ENCODE measurements around the gene RNF121.
A peak's percentile ranks its signal among the peaks of the same experiment; 100 is the strongest.

Gene RNF121

GRCh38 chr11:72012091-72012630 lies 83.3 kb downstream of the RNF121 start:
- H3K4me1 ChIP-seq (ENCODE audit: control insufficient read depth in 5 of 5, insufficient read depth in 5 of 5, low read length in 5 of 5): peaks cover 10 to 31% (median 22%) of the 10 kb centered on the region in 5 donors
- no peaks in the 10 kb centered on the region for H3K9me3 ChIP-seq (ENCODE audit: control insufficient read depth in 5 of 5, low read length in 5 of 5)
- H3K27me3 ChIP-seq (ENCODE audit: control insufficient read depth in 5 of 5, insufficient read depth in 4 of 5, low read length in 5 of 5): no peaks in the 10 kb centered on the region
- H3K36me3 ChIP-seq (ENCODE audit: control insufficient read depth in 5 of 5, insufficient read depth in 5 of 5, low read length in 5 of 5): peaks cover 13 to 100% (median 99%) of the 10 kb centered on the region in 5 donors
- H3K9ac ChIP-seq (ENCODE audit: low read length in 5 of 5): no peak overlapping the region
- H3K4me3 ChIP-seq (ENCODE audit: low read depth in 1 of 5, low read length in 5 of 5): no peak overlapping the region
- H3K27ac ChIP-seq (ENCODE audit: low read depth, low read length): no peak overlapping the region

- Histone ChIP-seq H3K9me3 (ENCODE audit: control insufficient read depth in 5 of 5, low read length in 5 of 5) (no peaks in the 10 kb centered on the region), H3K9ac (ENCODE audit: low read length in 5 of 5) (no peak overlapping the region), H3K4me1 (ENCODE audit: control insufficient read depth in 5 of 5, insufficient read depth in 5 of 5, low read length in 5 of 5) (peaks cover 10 to 31% (median 22%) of the 10 kb centered on the region in 5 donors), H3K27ac (ENCODE audit: low read depth, low read length) (no peak overlapping the region), H3K36me3 (ENCODE audit: control insufficient read depth in 5 of 5, insufficient read depth in 5 of 5, low read length in 5 of 5) (peaks cover 16 to 100% (median 99%) of the 10 kb centered on the region in 5 donors), H3K27me3 (ENCODE audit: control insufficient read depth in 5 of 5, insufficient read depth in 4 of 5, low read length in 5 of 5) (no peaks in the 10 kb centered on the region), H3K4me3 (ENCODE audit: low read depth in 1 of 5, low read length in 5 of 5) (no peak overlapping the region)
Measured at GRCh38 chr11:72012897-72013721, 84.3 kb downstream of the RNF121 start.

DNA sequence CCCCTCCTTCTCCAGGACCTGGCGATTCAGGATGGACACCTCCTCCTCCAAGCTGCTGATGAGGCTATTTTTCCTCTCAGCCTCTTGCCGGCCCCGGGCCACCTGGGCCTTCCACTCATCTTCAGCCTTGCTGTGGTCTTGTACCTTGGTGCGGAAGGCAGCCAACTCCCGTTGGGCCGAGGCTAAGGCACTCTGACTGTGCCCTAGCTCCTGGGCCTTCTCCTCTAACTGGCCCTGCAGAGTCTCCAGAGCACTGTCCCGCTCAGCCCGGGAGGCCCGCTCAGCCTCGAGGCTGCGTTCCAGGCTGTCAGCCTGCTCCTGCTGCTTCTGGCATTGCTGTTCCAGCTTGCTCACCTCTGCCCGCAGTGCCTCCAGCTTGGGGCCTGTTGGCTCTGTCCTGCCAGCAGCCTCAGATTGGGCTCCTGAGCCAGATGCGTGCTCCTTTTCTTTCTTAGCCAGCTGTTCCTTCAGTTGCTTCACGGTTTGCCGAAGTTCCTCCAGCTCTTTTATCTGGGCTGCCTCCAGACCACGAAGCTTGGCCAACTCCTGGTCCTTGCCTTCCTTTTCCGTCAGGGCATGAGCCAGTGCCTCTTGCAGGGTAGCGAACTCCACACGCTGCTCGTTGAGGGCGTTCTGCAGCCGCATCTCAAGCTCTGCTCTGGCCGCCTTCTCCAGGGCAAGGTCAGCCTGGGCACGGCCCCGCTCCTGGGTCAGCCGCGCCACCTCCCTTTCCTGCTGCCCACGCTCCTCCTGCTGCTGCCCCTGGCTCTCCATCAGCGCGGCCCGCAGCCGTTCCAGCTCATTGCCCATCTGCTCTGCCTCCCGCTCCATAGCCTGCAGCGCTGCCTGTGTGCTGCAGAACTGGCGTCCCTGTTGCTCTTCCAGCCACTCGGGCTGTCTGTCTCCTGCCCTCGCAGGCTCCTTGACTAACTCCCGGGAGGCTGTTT lies 85.2 kb downstream of the RNF121 start:
- no peak overlapping the region for H3K27ac ChIP-seq (ENCODE audit: low read depth, low read length)
- no peak overlapping the region for H3K4me3 ChIP-seq (ENCODE audit: low read depth in 1 of 5, low read length in 5 of 5)
- H3K9ac ChIP-seq (ENCODE audit: low read length in 5 of 5): no peak overlapping the region
- peaks cover 16 to 100% (median 100%) of the 10 kb centered on the region in 5 donors for H3K36me3 ChIP-seq (ENCODE audit: control insufficient read depth in 5 of 5, insufficient read depth in 5 of 5, low read length in 5 of 5)
- H3K4me1 ChIP-seq (ENCODE audit: control insufficient read depth in 5 of 5, insufficient read depth in 5 of 5, low read length in 5 of 5): peaks cover 10 to 31% (median 22%) of the 10 kb centered on the region in 5 donors
- no peaks in the 10 kb centered on the region for H3K9me3 ChIP-seq (ENCODE audit: control insufficient read depth in 5 of 5, low read length in 5 of 5)
- no peaks in the 10 kb centered on the region for H3K27me3 ChIP-seq (ENCODE audit: control insufficient read depth in 5 of 5, insufficient read depth in 4 of 5, low read length in 5 of 5)

GRCh38 chr11:72014761-72015320 lies 86.0 kb downstream of the RNF121 start:
- Histone ChIP-seq H3K27ac (ENCODE audit: low read depth, low read length) (no peak overlapping the region), H3K9me3 (ENCODE audit: control insufficient read depth in 5 of 5, low read length in 5 of 5) (no peaks in the 10 kb centered on the region), H3K9ac (ENCODE audit: low read length in 5 of 5) (no peak overlapping the region), H3K4me3 (ENCODE audit: low read depth in 1 of 5, low read length in 5 of 5) (no peak overlapping the region), H3K36me3 (ENCODE audit: control insufficient read depth in 5 of 5, insufficient read depth in 5 of 5, low read length in 5 of 5) (peaks cover 18 to 100% (median 100%) of the 10 kb centered on the region in 5 donors), H3K27me3 (ENCODE audit: control insufficient read depth in 5 of 5, insufficient read depth in 4 of 5, low read length in 5 of 5) (no peaks in the 10 kb centered on the region), H3K4me1 (ENCODE audit: control insufficient read depth in 5 of 5, insufficient read depth in 5 of 5, low read length in 5 of 5) (peaks cover 10 to 31% (median 22%) of the 10 kb centered on the region in 5 donors)

- H3K9me3 ChIP-seq (ENCODE audit: control insufficient read depth in 5 of 5, low read length in 5 of 5): no peaks in the 10 kb centered on the region
- no peak overlapping the region for H3K4me3 ChIP-seq (ENCODE audit: low read depth in 1 of 5, low read length in 5 of 5)
- no peak overlapping the region for H3K27ac ChIP-seq (ENCODE audit: low read depth, low read length)
- no peak overlapping the region for H3K9ac ChIP-seq (ENCODE audit: low read length in 5 of 5)
- H3K4me1 ChIP-seq (ENCODE audit: control insufficient read depth in 5 of 5, insufficient read depth in 5 of 5, low read length in 5 of 5): peaks cover 10 to 31% (median 22%) of the 10 kb centered on the region in 5 donors
- H3K36me3 ChIP-seq (ENCODE audit: control insufficient read depth in 5 of 5, insufficient read depth in 5 of 5, low read length in 5 of 5): peaks cover 16 to 100% (median 99%) of the 10 kb centered on the region in 5 donors
- H3K27me3 ChIP-seq (ENCODE audit: control insufficient read depth in 5 of 5, insufficient read depth in 4 of 5, low read length in 5 of 5): no peaks in the 10 kb centered on the region
Measured at GRCh38 chr11:72015511-72016061, 86.7 kb downstream of the RNF121 start.

GRCh38 chr11:72018171-72018570 lies 89.3 kb downstream of the RNF121 start:
- H3K36me3 ChIP-seq (ENCODE audit: control insufficient read depth in 5 of 5, insufficient read depth in 5 of 5, low read length in 5 of 5): peaks cover 20 to 100% (median 98%) of the 10 kb centered on the region in 5 donors
- no peaks in the 10 kb centered on the region for H3K27me3 ChIP-seq (ENCODE audit: control insufficient read depth in 5 of 5, insufficient read depth in 4 of 5, low read length in 5 of 5)
- no peak overlapping the region for H3K9ac ChIP-seq (ENCODE audit: low read length in 5 of 5)
- H3K9me3 ChIP-seq (ENCODE audit: control insufficient read depth in 5 of 5, low read length in 5 of 5): no peaks in the 10 kb centered on the region
- no peak overlapping the region for H3K4me3 ChIP-seq (ENCODE audit: low read depth in 1 of 5, low read length in 5 of 5)
- H3K27ac ChIP-seq (ENCODE audit: low read depth, low read length): no peak overlapping the region
- peaks cover 8 to 18% (median 17%) of the 10 kb centered on the region in 5 donors for H3K4me1 ChIP-seq (ENCODE audit: control insufficient read depth in 5 of 5, insufficient read depth in 5 of 5, low read length in 5 of 5)

DNA sequence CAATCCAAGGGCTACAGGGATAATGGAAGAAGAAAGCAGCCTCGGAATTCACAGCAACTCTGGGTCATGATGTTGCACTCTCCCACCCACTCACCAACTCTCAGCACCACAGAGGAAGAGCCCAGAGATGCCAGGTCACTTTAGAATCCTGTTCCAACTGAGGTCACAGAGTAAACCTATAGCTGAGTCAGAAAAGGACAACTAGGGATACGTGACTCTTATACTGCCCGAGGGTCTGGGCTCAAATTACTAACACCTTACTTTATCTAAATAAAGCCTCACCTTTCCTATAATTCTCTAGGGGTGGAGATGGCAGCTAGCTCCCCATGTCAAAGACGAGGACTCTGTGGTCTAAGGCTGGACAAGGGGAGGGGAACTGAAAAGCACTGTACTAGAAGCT lies 94.5 kb downstream of the RNF121 start:
- no peak overlapping the region for H3K4me3 ChIP-seq (ENCODE audit: low read depth in 1 of 5, low read length in 5 of 5)
- H3K27me3 ChIP-seq (ENCODE audit: control insufficient read depth in 5 of 5, insufficient read depth in 4 of 5, low read length in 5 of 5): no peaks in the 10 kb centered on the region
- no peaks in the 10 kb centered on the region for H3K9me3 ChIP-seq (ENCODE audit: control insufficient read depth in 5 of 5, low read length in 5 of 5)
- no peak overlapping the region for H3K9ac ChIP-seq (ENCODE audit: low read length in 5 of 5)
- no peak overlapping the region for H3K27ac ChIP-seq (ENCODE audit: low read depth, low read length)
- H3K4me1 ChIP-seq (ENCODE audit: control insufficient read depth in 5 of 5, insufficient read depth in 5 of 5, low read length in 5 of 5): peaks cover 3 to 31% (median 27%) of the 10 kb centered on the region in 5 donors
- peaks cover 32 to 83% (median 76%) of the 10 kb centered on the region in 5 donors for H3K36me3 ChIP-seq (ENCODE audit: control insufficient read depth in 5 of 5, insufficient read depth in 5 of 5, low read length in 5 of 5)

DNA sequence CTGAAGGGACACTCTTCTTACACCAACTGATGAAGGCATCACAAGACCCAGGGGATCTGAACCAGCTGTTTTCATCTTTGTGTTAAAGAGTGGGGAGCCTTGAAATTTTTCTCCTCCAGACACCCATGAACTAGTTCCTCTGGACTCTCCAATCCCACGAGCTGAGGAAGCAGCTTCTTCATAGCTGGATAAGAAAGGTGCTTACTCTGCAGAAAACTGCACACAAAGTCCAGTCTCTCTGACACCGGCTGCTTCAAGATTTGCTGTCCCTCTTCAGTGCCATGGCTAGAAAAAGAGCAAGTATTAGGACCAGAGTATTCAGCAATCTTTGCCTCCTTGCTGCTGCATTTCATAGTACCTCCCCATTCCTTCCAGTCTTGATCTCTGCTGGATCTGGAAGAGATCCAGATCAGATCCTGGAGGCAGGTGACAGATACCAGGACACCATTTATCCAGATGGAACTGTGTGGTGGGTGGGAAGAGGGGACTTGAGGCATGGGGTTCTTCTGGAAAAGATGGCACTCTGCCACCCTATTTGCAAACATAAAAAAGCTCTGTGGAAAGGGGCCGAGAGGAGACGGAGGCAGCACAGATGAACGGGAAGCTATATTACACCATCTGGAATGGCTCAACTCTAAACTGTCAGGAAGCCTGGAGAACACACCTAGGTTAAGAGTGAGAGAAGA lies 95.4 kb downstream of the RNF121 start:
- peaks cover 3 to 34% (median 27%) of the 10 kb centered on the region in 5 donors for H3K4me1 ChIP-seq (ENCODE audit: control insufficient read depth in 5 of 5, insufficient read depth in 5 of 5, low read length in 5 of 5)

GRCh38 chr11:72026090-72026489 lies 97.2 kb downstream of the RNF121 start:
- Histone ChIP-seq H3K9ac (ENCODE audit: low read length in 5 of 5) (peak overlapping the region in 1 of 5 donors; percentile 39), H3K27me3 (ENCODE audit: control insufficient read depth in 5 of 5, insufficient read depth in 4 of 5, low read length in 5 of 5) (no peaks in the 10 kb centered on the region), H3K36me3 (ENCODE audit: control insufficient read depth in 5 of 5, insufficient read depth in 5 of 5, low read length in 5 of 5) (peaks cover 32 to 72% (median 66%) of the 10 kb centered on the region in 5 donors), H3K27ac (ENCODE audit: low read depth, low read length) (peak overlapping the region; percentile 64), H3K4me3 (ENCODE audit: low read depth in 1 of 5, low read length in 5 of 5) (no peak overlapping the region), H3K9me3 (ENCODE audit: control insufficient read depth in 5 of 5, low read length in 5 of 5) (no peaks in the 10 kb centered on the region), H3K4me1 (ENCODE audit: control insufficient read depth in 5 of 5, insufficient read depth in 5 of 5, low read length in 5 of 5) (peaks cover 6 to 40% (median 35%) of the 10 kb centered on the region in 5 donors)

More for the DNA sequence above, 95.4 kb downstream of the RNF121 start:
- H3K36me3 ChIP-seq (ENCODE audit: control insufficient read depth in 5 of 5, insufficient read depth in 5 of 5, low read length in 5 of 5): peaks cover 36 to 83% (median 76%) of the 10 kb centered on the region in 5 donors
- H3K27me3 ChIP-seq (ENCODE audit: control insufficient read depth in 5 of 5, insufficient read depth in 4 of 5, low read length in 5 of 5): no peaks in the 10 kb centered on the region
- H3K27ac ChIP-seq (ENCODE audit: low read depth, low read length): no peak overlapping the region
- no peak overlapping the region for H3K9ac ChIP-seq (ENCODE audit: low read length in 5 of 5)
- H3K9me3 ChIP-seq (ENCODE audit: control insufficient read depth in 5 of 5, low read length in 5 of 5): no peaks in the 10 kb centered on the region
- H3K4me3 ChIP-seq (ENCODE audit: low read depth in 1 of 5, low read length in 5 of 5): no peak overlapping the region

Measured in subcutaneous abdominal adipose tissue (tissue), 5 donors.